H1 (cell line): Measurements from ENCODE around the gene NFKBIZ. TPM values are rescaled to one million over a fixed set of nuclear protein-coding genes. Genes with fewer than 3 reads are reported as not detected.

Experiments used
- CTCF ChIA-PET: fragments of 300-600 bp; sonication (Branson Sonifier 250); formaldehyde crosslinking; loops from one replicate; lab custom pipeline; 2021; ENCODE audit not compliant: partially characterized antibody; lab: Charles Lee
- POLR2A ChIA-PET: fragments of 300-600 bp; sonication (Branson Sonifier 250); formaldehyde crosslinking; loops from one replicate; lab custom pipeline; 2021; ENCODE audit warnings: inconsistent platforms; ENCODE audit not compliant: partially characterized antibody; lab: Charles Lee
- DNase-seq, 2 experiments: peaks; one replicate each; pipeline versions ENCODE4 v3.0.0 to v3.0.0-alpha.2; 2010 to 2022; ENCODE audit warnings: low spot score in 2 of 2, low read depth in 1 of 2, mixed read lengths in 1 of 2
- FAIRE-seq: peaks from 2 replicates; lab custom pipeline; 2011; peaks lifted over from hg19 to GRCh38; lab: Jason Lieb, UNC
- H2AFZ ChIP-seq: 2 replicates; pipeline ENCODE4 v1.8.1; 2012; ENCODE audit warnings: low read length, inconsistent platforms
- H2AK5ac ChIP-seq: 2 replicates; pipeline ENCODE4 v1.6.1; 2013; ENCODE audit warnings: low read depth, low read length
- H2BK120ac ChIP-seq: replicated peaks from 2 replicates; pipeline ENCODE3; 2013; ENCODE audit warnings: low read depth, low read length, inconsistent platforms
- H2BK12ac ChIP-seq: 2 replicates; pipeline ENCODE4 v1.6.1; 2013; ENCODE audit warnings: low read depth, low read length
- H2BK15ac ChIP-seq: 2 replicates; pipeline ENCODE4 v1.6.1; 2013; ENCODE audit warnings: low read length
- H2BK20ac ChIP-seq: 2 replicates; pipeline ENCODE4 v1.6.1; 2013; ENCODE audit warnings: low read length
- H2BK5ac ChIP-seq: 2 replicates; pipeline ENCODE4 v1.6.1; 2013; ENCODE audit warnings: low read depth, low read length
- H3K14ac ChIP-seq: 2 replicates; pipeline ENCODE4 v1.6.1; 2013; ENCODE audit warnings: inconsistent platforms; ENCODE audit not compliant: insufficient read length
- H3K18ac ChIP-seq: 2 replicates; pipeline ENCODE4 v1.6.1; 2013; ENCODE audit warnings: low read length; ENCODE audit errors: extremely low read depth
- H3K23ac ChIP-seq: 2 replicates; pipeline ENCODE4 v1.6.1; 2013; ENCODE audit warnings: inconsistent platforms; ENCODE audit not compliant: insufficient read length
- H3K23me2 ChIP-seq: 2 replicates; pipeline ENCODE4 v1.6.1; 2013; ENCODE audit warnings: low read depth, low read length
- H3K27ac ChIP-seq: 2 replicates; pipeline ENCODE4 v1.6.1; 2011; ENCODE audit warnings: low read depth, low read length, inconsistent platforms
- H3K27me3 ChIP-seq, 4 experiments: replicated peaks in 1 of 4; 1 replicate in 1 of 4; 2 replicates in 3 of 4; pipeline versions ENCODE4 v1.6.1 to v1.8.1; 2011 to 2013; ENCODE audit warnings: low read length in 3 of 4, mild to moderate bottlenecking in 3 of 4, inconsistent platforms in 2 of 4, mixed read lengths in 2 of 4, moderate library complexity in 1 of 4; ENCODE audit not compliant: control insufficient read depth in 3 of 4, insufficient read depth in 3 of 4; ENCODE audit errors: extremely low read depth in 1 of 4
- H3K36me3 ChIP-seq, 4 experiments: 2 replicates each; pipeline versions ENCODE4 v1.6.1 to v1.8.1; 2011 to 2013; ENCODE audit warnings: mild to moderate bottlenecking in 4 of 4, low read length in 3 of 4, moderate library complexity in 2 of 4, control low read depth in 1 of 4, inconsistent platforms in 1 of 4; ENCODE audit not compliant: insufficient read depth in 4 of 4, control insufficient read depth in 2 of 4
- H3K4ac ChIP-seq: replicated peaks from 2 replicates; pipeline ENCODE3; 2013; ENCODE audit warnings: low read length, low read depth, mixed read lengths, inconsistent platforms; ENCODE audit not compliant: insufficient read length
- H3K4me1 ChIP-seq, 4 experiments: replicated peaks in 1 of 4; 1 replicate in 1 of 4; 2 replicates in 3 of 4; pipeline versions ENCODE4 v1.6.1 to v1.8.1; 2011 to 2013; ENCODE audit warnings: low read length in 3 of 4, inconsistent platforms in 2 of 4, mixed read lengths in 1 of 4; ENCODE audit not compliant: insufficient read depth in 4 of 4, control insufficient read depth in 3 of 4
- H3K4me2 ChIP-seq, 2 experiments: 2 replicates each; pipeline versions ENCODE4 v1.6.1 to v1.8.1; 2011 to 2013; ENCODE audit warnings: low read depth in 2 of 2, low read length in 2 of 2, control low read depth in 1 of 2, inconsistent platforms in 1 of 2, mild to moderate bottlenecking in 1 of 2; ENCODE audit not compliant: insufficient read depth in 1 of 2
- H3K4me3 ChIP-seq, 4 experiments: fragments of 200-600, 300-600 bp in 1 of 4; sonication (generic), shearing (Covaris generic), sonication (Bioruptor Twin) in 1 of 4; 2 replicates each; pipeline versions ENCODE4 v1.5.1 to v1.8.1; 2011 to 2016; ENCODE audit warnings: low read length in 4 of 4, low read depth in 3 of 4, control low read depth in 2 of 4, inconsistent platforms in 2 of 4, mild to moderate bottlenecking in 2 of 4, mixed read lengths in 1 of 4, moderate library complexity in 1 of 4; ENCODE audit not compliant: insufficient read depth in 2 of 4; ENCODE audit errors: extremely low read depth in 1 of 4
- H3K56ac ChIP-seq: replicated peaks from 2 replicates; pipeline ENCODE3; 2013; ENCODE audit warnings: low read depth, mild to moderate bottlenecking, mixed read lengths, low read length, inconsistent platforms; ENCODE audit not compliant: insufficient read length
- H3K79me1 ChIP-seq: 2 replicates; pipeline ENCODE4 v1.6.1; 2013; ENCODE audit warnings: low read depth, low read length, control low read depth
- H3K79me2 ChIP-seq, 2 experiments: 2 replicates each; pipeline versions ENCODE4 v1.6.1 to v1.8.1; 2012 to 2013; ENCODE audit warnings: low read length in 2 of 2, mild to moderate bottlenecking in 2 of 2, inconsistent platforms in 1 of 2; ENCODE audit not compliant: insufficient read depth in 2 of 2, control insufficient read depth in 1 of 2
- H3K9ac ChIP-seq, 4 experiments: replicated peaks in 1 of 4; 1 replicate in 1 of 4; 2 replicates in 3 of 4; pipeline versions ENCODE4 v1.6.1 to v1.8.1; 2011 to 2013; ENCODE audit warnings: low read depth in 3 of 4, low read length in 3 of 4, control low read depth in 2 of 4, mild to moderate bottlenecking in 2 of 4, moderate library complexity in 2 of 4, inconsistent platforms in 1 of 4; ENCODE audit errors: extremely low read depth in 1 of 4
- H3K9me3 ChIP-seq, 2 experiments: 2 replicates each; pipeline versions ENCODE4 v1.6.1 to v1.8.1; 2012 to 2013; ENCODE audit warnings: mild to moderate bottlenecking in 2 of 2, moderate library complexity in 2 of 2, control low read depth in 1 of 2, inconsistent platforms in 1 of 2, low read depth in 1 of 2, low read length in 1 of 2, mixed read lengths in 1 of 2; ENCODE audit not compliant: insufficient read depth in 2 of 2
- H4K20me1 ChIP-seq, 2 experiments: replicated peaks in 1 of 2; 2 replicates each; pipeline versions ENCODE3 to v1.8.1; 2011 to 2013; ENCODE audit warnings: inconsistent platforms in 2 of 2, low read length in 2 of 2, mild to moderate bottlenecking in 1 of 2; ENCODE audit not compliant: insufficient read depth in 2 of 2, control insufficient read depth in 1 of 2
- H4K5ac ChIP-seq: 2 replicates; pipeline ENCODE4 v1.6.1; 2013; ENCODE audit warnings: low read length, low read depth, mixed read lengths, inconsistent platforms; ENCODE audit not compliant: insufficient read length
- H4K8ac ChIP-seq: 2 replicates; pipeline ENCODE4 v1.8.0; 2013; ENCODE audit warnings: mild to moderate bottlenecking, moderate library complexity, low read length, inconsistent platforms; ENCODE audit not compliant: insufficient read depth; ENCODE audit errors: extremely low read depth
- H4K91ac ChIP-seq: replicated peaks from 2 replicates; pipeline ENCODE3; 2013; ENCODE audit warnings: low read length, mixed read lengths, inconsistent platforms; ENCODE audit not compliant: insufficient read length
- ATF2 ChIP-seq: IDR thresholded peaks from 2 replicates; pipeline ENCODE4 v1.6.1; 2012; ENCODE audit warnings: low read length, inconsistent platforms
- BACH1 ChIP-seq: IDR thresholded peaks from 2 replicates; pipeline ENCODE4 v1.6.1; 2012; ENCODE audit warnings: low read length, improper control_type of control experiment
- EZH2 ChIP-seq: fragments of 200-600 bp; sonication (generic); IDR thresholded peaks from 2 replicates; pipeline ENCODE4 v1.7.1; 2012; ENCODE audit warnings: low read depth, mild to moderate bottlenecking, moderate library complexity, low read length, inconsistent platforms; ENCODE audit not compliant: severe bottlenecking
- HDAC2 ChIP-seq, 2 experiments: fragments of 300-600 bp in 1 of 2; sonication (generic) in 1 of 2; IDR thresholded peaks; 2 replicates each; pipeline ENCODE4 v1.6.1; 2011 to 2012; ENCODE audit warnings: low read depth in 2 of 2, low read length in 2 of 2, mild to moderate bottlenecking in 2 of 2, moderate library complexity in 2 of 2, borderline replicate concordance in 1 of 2, inconsistent platforms in 1 of 2
- KDM1A ChIP-seq: fragments of 200-600, 300-600 bp; sonication (generic); IDR thresholded peaks from 2 replicates; pipeline ENCODE4 v1.7.1; 2016; ENCODE audit warnings: mild to moderate bottlenecking, low read length, borderline replicate concordance
- MAX ChIP-seq: IDR thresholded peaks from 2 replicates; pipeline ENCODE4 v1.6.1; 2012; ENCODE audit warnings: inconsistent platforms
- SIN3A ChIP-seq, 2 experiments: IDR thresholded peaks in 1 of 2; conservative IDR thresholded peaks in 1 of 2; 2 replicates each; pipeline ENCODE4 v1.6.1; 2011 to 2012; ENCODE audit warnings: low read length in 2 of 2, improper control_type of control experiment in 1 of 2, low read depth in 1 of 2, mild to moderate bottlenecking in 1 of 2
- TAF1 ChIP-seq: IDR thresholded peaks from 2 replicates; pipeline ENCODE4 v1.6.1; 2011; ENCODE audit warnings: mild to moderate bottlenecking, low read depth, low read length
- TAF7 ChIP-seq: optimal IDR thresholded peaks from 2 replicates; pipeline ENCODE3; 2011; ENCODE audit warnings: low read depth, mild to moderate bottlenecking, inconsistent platforms, low read length, moderate library complexity, borderline replicate concordance
- WGBS, 2 experiments: shearing (Covaris generic) in 1 of 2; methylation state at CpG; one replicate each; pipeline versions ENCODE4 v1.1.6 to v1.1.7; 2013 to 2015; ENCODE audit warnings: low lambda C conversion rate in 2 of 2, mixed read lengths in 2 of 2, inconsistent platforms in 1 of 2, low coverage in 1 of 2, missing lambda C conversion rate in 1 of 2; ENCODE audit not compliant: insufficient replicate concordance in 2 of 2, insufficient coverage in 1 of 2, insufficient read length in 1 of 2; ENCODE audit errors: extremely low coverage in 1 of 2, missing lambda C conversion rate in 1 of 2; 5-methylcytosine and 5-hydroxymethylcytosine counted together
- polyA plus RNA-seq, 7 experiments: library from polyadenylated mRNA; depleted of rRNA in 3 of 7; stranded (reverse) in 5 of 7; unstranded in 2 of 7; fragments of >200 nt in 5 of 7; fragments of 200-250 nt in 2 of 7; gene quantifications; 1 replicate in 5 of 7; 2 replicates in 1 of 7; 4 replicates in 1 of 7; pipeline versions ENCODE4 v1.2.1 to v1.2.3, GENCODE V29; 2011 to 2013; ENCODE audit warnings: missing spikeins in 2 of 7, mixed read lengths in 2 of 7
- total RNA-seq: library from RNA; stranded (reverse); fragmentation: NEBNext Ultra II Directional; extraction: Animal tissue kit (Norgen Biotek cat#: 25700); gene quantifications from 2 replicates; pipeline ENCODE4 v1.2.1, GENCODE V29; 2021

Gene NFKBIZ
- total and polyA plus RNA-seq, 2 of the 8 experiments (the other 6 are each of a cell fraction or from before 2014, with no cell fraction given) = 7.2 to 24.5 TPM

GRCh38 chr3:101851072-101851770 lies 1.9 kb downstream of the NFKBIZ start:
- FAIRE-seq (no peak), DNase-seq (no peak)
- Histone ChIP-seq H3K9ac (peak overlapping the region in 2 of 4 experiments; percentile 58 to 85; a peak in 2 of 7 replicates), H3K23ac (no peak overlapping the region), H4K91ac (no peak overlapping the region), H3K9me3 (no peaks in the 10 kb centered on the region), H3K56ac (no peak overlapping the region), H2AK5ac (no peak overlapping the region), H2BK20ac (no peak overlapping the region), H2BK120ac (no peak overlapping the region), H2AFZ (no peak overlapping the region), H3K79me2 (peaks cover 13 to 35% of the 10 kb centered on the region in 2 experiments; a peak in 3 of 4 replicates), H3K4me2 (peak overlapping the region; percentile 78), H2BK12ac (no peak overlapping the region), H3K4me1 (peaks cover 4 to 14% (median 9%) of the 10 kb centered on the region in 4 experiments), H4K5ac (no peak overlapping the region), H3K4ac (no peak overlapping the region), H2BK5ac (no peak overlapping the region), H3K14ac (no peak overlapping the region), H3K79me1 (no peaks in the 10 kb centered on the region), H3K27me3 (no peaks in the 10 kb centered on the region), H3K18ac (no peak overlapping the region), H3K27ac (no peak overlapping the region), H3K4me3 (peak overlapping the region; percentile 82 to 99 (median 90); a peak in 7 of 8 replicates), H3K36me3 (peaks cover 25 to 46% (median 34%) of the 10 kb centered on the region in 4 experiments), H4K20me1 (peaks cover 0 to 10% of the 10 kb centered on the region in 2 experiments), H3K23me2 (no peaks in the 10 kb centered on the region; the same call in 1 of the 2 replicates), H4K8ac (no peak overlapping the region), H2BK15ac (no peak overlapping the region)
- TF ChIP-seq MAX (no peak), SIN3A (conservative IDR thresholded peaks at IDR 0.05 in 1 of 2, IDR thresholded peaks at IDR 0.05 in 1 of 2; ENCODE audit: low read depth in 1 of 2, low read length in 2 of 2) (no peak), TAF7 (no peak), HDAC2 (IDR thresholded peaks at IDR 0.05; ENCODE audit: borderline replicate concordance in 1 of 2, low read depth in 2 of 2, low read length in 2 of 2) (no peak), ATF2 (no peak), EZH2 (no peak), BACH1 (no peak), KDM1A (no peak), TAF1 (no peak)
- WGBS, 2 experiments = 85% methylated on average over 5 of the region's 5 CpGs; no CpG with 5 or more reads in 1 of the 2 experiments
- CTCF ChIA-PET = interaction anchor here (0.9 to 2.0 kb wide), 6 partner anchors 20 to 378 kb away, joined by 3 to 6 read pairs (median 4); partner anchors contain the start of gene PCNP
- POLR2A ChIA-PET = interaction anchor here (0.7 to 2.1 kb wide), 11 partner anchors 10 to 224 kb away, joined by 3 to 7 read pairs (median 4); no protein-coding TSS in a partner anchor
